ENCODE measurements around the gene AGAP1.

The AGAP1 gene

GRCh38 chr2:236168110-236169080, 674.6 kb downstream of the AGAP1 start, which contains the start of gene GBX2:
GBX2 (minus strand) TSS chr2:236168386; CDS start chr2:236167971, 415 bp downstream.
- Histone ChIP-seq H3K4me1 (ENCODE audit: control insufficient read depth in 1 of 2, insufficient read depth in 2 of 2, low read length in 2 of 2) (peaks cover 0 to 74% of the 10 kb centered on the region in 2 donors), H3K36me3 (ENCODE audit: control insufficient read depth in 1 of 2, insufficient read depth in 2 of 2, low read length in 2 of 2) (no peaks in the 10 kb centered on the region), H3K9me3 (ENCODE audit: control insufficient read depth in 1 of 2, low read length in 2 of 2) (no peaks in the 10 kb centered on the region), H3K27ac (ENCODE audit: low read length) (no peak within 1 kb of the TSS), H3K27me3 (ENCODE audit: low read depth, low read length) (peaks cover 80% of the 10 kb centered on the region), H3K4me3 (ENCODE audit: low read depth in 1 of 2, low read length in 2 of 2) (peak within 1 kb of the TSS in 1 of 2 donors; percentile 46)

DNA sequence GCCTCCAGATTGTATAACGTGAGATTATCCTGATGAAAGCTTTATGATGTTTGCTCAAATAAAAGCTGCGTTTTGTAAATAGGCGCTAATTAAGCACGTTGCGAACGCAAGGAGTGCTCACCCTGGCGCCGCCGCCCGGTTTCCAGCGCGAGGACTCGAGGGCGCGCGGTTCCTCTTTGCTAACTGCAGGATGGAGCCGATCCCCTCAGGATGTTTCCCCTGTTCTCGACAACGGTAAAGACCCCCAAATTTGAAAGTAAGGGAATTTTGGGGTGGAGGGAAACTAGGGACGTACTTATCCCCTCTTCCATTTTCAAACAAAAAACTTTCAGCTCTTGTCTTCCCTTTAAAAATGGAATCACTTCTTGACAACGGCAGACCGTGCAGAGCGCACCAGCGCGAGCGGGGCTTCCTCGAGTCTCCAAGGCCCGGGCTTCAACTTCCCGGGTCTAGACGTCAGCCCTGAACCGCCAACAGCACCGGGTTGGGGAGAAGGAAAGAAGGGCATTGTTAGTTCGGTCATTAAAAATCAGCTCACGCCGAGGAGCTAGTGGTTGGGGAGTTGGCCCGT, 675.4 kb downstream of the AGAP1 start:
- H3K9me3 ChIP-seq (ENCODE audit: control insufficient read depth in 1 of 2, low read length in 2 of 2), result no peaks in the 10 kb centered on the region
- H3K4me3 ChIP-seq (ENCODE audit: low read depth in 1 of 2, low read length in 2 of 2), result no peak overlapping the region
- no peaks in the 10 kb centered on the region for H3K36me3 ChIP-seq (ENCODE audit: control insufficient read depth in 1 of 2, insufficient read depth in 2 of 2, low read length in 2 of 2)
- no peak overlapping the region for H3K27ac ChIP-seq (ENCODE audit: low read length)
- peaks cover 80% of the 10 kb centered on the region for H3K27me3 ChIP-seq (ENCODE audit: low read depth, low read length)
- H3K4me1 ChIP-seq (ENCODE audit: control insufficient read depth in 1 of 2, insufficient read depth in 2 of 2, low read length in 2 of 2), result peaks cover 0 to 65% of the 10 kb centered on the region in 2 donors

DNA sequence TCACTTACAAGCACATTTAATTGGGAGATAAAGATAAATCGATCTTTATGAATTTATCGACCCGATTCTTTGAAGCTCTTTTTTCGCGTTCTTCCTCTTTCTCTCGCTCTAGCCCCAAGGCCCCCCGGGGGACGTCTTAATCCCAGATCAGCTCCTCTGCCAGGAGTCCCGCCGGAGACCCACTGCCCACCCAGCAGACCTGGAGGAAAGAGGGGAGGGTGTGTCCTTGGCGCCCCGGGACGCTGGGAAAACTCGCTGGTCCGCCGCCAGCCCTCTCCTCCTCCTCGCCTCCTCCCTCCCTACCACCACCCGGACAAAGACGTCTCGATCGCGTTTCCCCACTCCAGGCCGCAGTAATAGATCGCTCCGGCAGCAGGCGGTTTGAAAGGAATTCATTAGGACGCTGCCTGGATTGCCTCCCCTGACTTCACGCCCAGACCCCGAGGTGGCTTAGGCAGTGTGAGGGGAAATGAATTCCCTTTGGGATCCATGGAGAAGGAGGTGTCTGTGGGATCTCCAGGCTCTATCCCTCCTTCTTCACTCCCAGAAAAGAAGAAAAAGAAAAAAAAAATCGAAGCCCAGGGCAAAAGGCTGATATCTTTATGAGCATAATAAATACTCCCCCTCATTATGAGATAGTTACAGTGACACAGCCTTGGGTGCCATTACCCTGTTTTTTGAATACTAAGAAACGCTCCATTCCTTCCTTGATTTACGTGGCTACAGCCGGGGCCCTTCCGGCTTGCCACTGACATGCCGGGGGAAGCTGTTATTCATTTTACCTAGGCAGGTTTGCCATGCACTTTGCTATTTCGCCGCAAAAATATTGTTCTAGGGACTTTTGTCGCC, 676.1 kb downstream of the AGAP1 start:
- Histone ChIP-seq H3K36me3 (ENCODE audit: control insufficient read depth in 1 of 2, insufficient read depth in 2 of 2, low read length in 2 of 2) (no peaks in the 10 kb centered on the region), H3K4me1 (ENCODE audit: control insufficient read depth in 1 of 2, insufficient read depth in 2 of 2, low read length in 2 of 2) (peaks cover 0 to 58% of the 10 kb centered on the region in 2 donors)

DNA sequence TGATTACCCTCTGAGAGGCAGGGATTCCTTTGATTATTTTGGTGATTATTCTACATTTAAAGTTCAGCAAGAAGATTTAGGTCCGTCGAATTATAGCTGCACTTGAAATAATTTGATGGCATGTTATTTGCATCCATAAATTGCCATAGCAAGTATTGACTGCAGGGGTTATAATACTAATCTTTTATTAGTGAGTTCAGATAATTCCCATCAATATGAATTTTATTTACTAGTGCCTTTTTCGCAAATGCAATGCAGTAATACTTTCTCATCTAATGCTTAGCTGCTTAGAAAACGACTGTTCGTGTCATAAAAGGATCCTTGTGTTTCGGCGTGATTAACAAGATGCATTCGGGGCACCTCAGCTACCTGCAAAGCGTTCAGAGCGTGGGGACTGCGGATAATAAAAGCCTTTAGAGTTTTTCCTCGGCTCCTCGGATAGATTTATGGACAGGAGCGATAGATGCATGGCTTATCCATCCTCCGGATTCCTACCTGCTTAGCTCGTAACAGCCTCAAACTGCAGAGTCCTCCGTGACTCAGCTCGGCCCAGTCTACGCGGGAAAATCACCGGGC, 676.8 kb downstream of the AGAP1 start:
- Histone ChIP-seq H3K4me3 (ENCODE audit: low read depth in 1 of 2, low read length in 2 of 2) (no peak overlapping the region), H3K36me3 (ENCODE audit: control insufficient read depth in 1 of 2, insufficient read depth in 2 of 2, low read length in 2 of 2) (no peaks in the 10 kb centered on the region), H3K27ac (ENCODE audit: low read length) (no peak overlapping the region), H3K4me1 (ENCODE audit: control insufficient read depth in 1 of 2, insufficient read depth in 2 of 2, low read length in 2 of 2) (peaks cover 0 to 55% of the 10 kb centered on the region in 2 donors), H3K27me3 (ENCODE audit: low read depth, low read length) (peaks cover 84% of the 10 kb centered on the region), H3K9me3 (ENCODE audit: control insufficient read depth in 1 of 2, low read length in 2 of 2) (no peaks in the 10 kb centered on the region)

More for the DNA sequence above, 676.1 kb downstream of the AGAP1 start:
- H3K27me3 ChIP-seq (ENCODE audit: low read depth, low read length), result peaks cover 81% of the 10 kb centered on the region
- H3K27ac ChIP-seq (ENCODE audit: low read length), result no peak overlapping the region
- H3K9me3 ChIP-seq (ENCODE audit: control insufficient read depth in 1 of 2, low read length in 2 of 2), result no peaks in the 10 kb centered on the region
- no peak overlapping the region for H3K4me3 ChIP-seq (ENCODE audit: low read depth in 1 of 2, low read length in 2 of 2)

GRCh38 chr2:236171181-236171679, 677.4 kb downstream of the AGAP1 start:
- H3K27ac ChIP-seq (ENCODE audit: low read length), result no peak overlapping the region
- H3K27me3 ChIP-seq (ENCODE audit: low read depth, low read length), result peaks cover 88% of the 10 kb centered on the region
- peaks cover 0 to 50% of the 10 kb centered on the region in 2 donors for H3K4me1 ChIP-seq (ENCODE audit: control insufficient read depth in 1 of 2, insufficient read depth in 2 of 2, low read length in 2 of 2)
- H3K9me3 ChIP-seq (ENCODE audit: control insufficient read depth in 1 of 2, low read length in 2 of 2), result no peaks in the 10 kb centered on the region
- H3K4me3 ChIP-seq (ENCODE audit: low read depth in 1 of 2, low read length in 2 of 2), result no peak overlapping the region
- no peaks in the 10 kb centered on the region for H3K36me3 ChIP-seq (ENCODE audit: control insufficient read depth in 1 of 2, insufficient read depth in 2 of 2, low read length in 2 of 2)

- H3K27ac ChIP-seq (ENCODE audit: low read length), result no peak overlapping the region
- no peaks in the 10 kb centered on the region for H3K9me3 ChIP-seq (ENCODE audit: control insufficient read depth in 1 of 2, low read length in 2 of 2)
- H3K4me1 ChIP-seq (ENCODE audit: control insufficient read depth in 1 of 2, insufficient read depth in 2 of 2, low read length in 2 of 2), result peaks cover 0 to 44% of the 10 kb centered on the region in 2 donors
- peaks cover 88% of the 10 kb centered on the region for H3K27me3 ChIP-seq (ENCODE audit: low read depth, low read length)
- H3K4me3 ChIP-seq (ENCODE audit: low read depth in 1 of 2, low read length in 2 of 2), result no peak overlapping the region
- no peaks in the 10 kb centered on the region for H3K36me3 ChIP-seq (ENCODE audit: control insufficient read depth in 1 of 2, insufficient read depth in 2 of 2, low read length in 2 of 2)
Measured at GRCh38 chr2:236171680-236172254, 677.9 kb downstream of the AGAP1 start.

GRCh38 chr2:236172255-236173035, 678.6 kb downstream of the AGAP1 start:
- H3K27me3 ChIP-seq (ENCODE audit: low read depth, low read length), result peaks cover 88% of the 10 kb centered on the region
- peaks cover 0 to 38% of the 10 kb centered on the region in 2 donors for H3K4me1 ChIP-seq (ENCODE audit: control insufficient read depth in 1 of 2, insufficient read depth in 2 of 2, low read length in 2 of 2)
- H3K9me3 ChIP-seq (ENCODE audit: control insufficient read depth in 1 of 2, low read length in 2 of 2), result no peaks in the 10 kb centered on the region
- no peak overlapping the region for H3K4me3 ChIP-seq (ENCODE audit: low read depth in 1 of 2, low read length in 2 of 2)
- H3K27ac ChIP-seq (ENCODE audit: low read length), result no peak overlapping the region
- no peaks in the 10 kb centered on the region for H3K36me3 ChIP-seq (ENCODE audit: control insufficient read depth in 1 of 2, insufficient read depth in 2 of 2, low read length in 2 of 2)

GRCh38 chr2:236173036-236173728, 679.3 kb downstream of the AGAP1 start:
- Histone ChIP-seq H3K27ac (ENCODE audit: low read length) (no peak overlapping the region), H3K4me3 (ENCODE audit: low read depth in 1 of 2, low read length in 2 of 2) (no peak overlapping the region), H3K4me1 (ENCODE audit: control insufficient read depth in 1 of 2, insufficient read depth in 2 of 2, low read length in 2 of 2) (peaks cover 0 to 39% of the 10 kb centered on the region in 2 donors), H3K27me3 (ENCODE audit: low read depth, low read length) (peaks cover 94% of the 10 kb centered on the region), H3K9me3 (ENCODE audit: control insufficient read depth in 1 of 2, low read length in 2 of 2) (no peaks in the 10 kb centered on the region), H3K36me3 (ENCODE audit: control insufficient read depth in 1 of 2, insufficient read depth in 2 of 2, low read length in 2 of 2) (no peaks in the 10 kb centered on the region)

DNA sequence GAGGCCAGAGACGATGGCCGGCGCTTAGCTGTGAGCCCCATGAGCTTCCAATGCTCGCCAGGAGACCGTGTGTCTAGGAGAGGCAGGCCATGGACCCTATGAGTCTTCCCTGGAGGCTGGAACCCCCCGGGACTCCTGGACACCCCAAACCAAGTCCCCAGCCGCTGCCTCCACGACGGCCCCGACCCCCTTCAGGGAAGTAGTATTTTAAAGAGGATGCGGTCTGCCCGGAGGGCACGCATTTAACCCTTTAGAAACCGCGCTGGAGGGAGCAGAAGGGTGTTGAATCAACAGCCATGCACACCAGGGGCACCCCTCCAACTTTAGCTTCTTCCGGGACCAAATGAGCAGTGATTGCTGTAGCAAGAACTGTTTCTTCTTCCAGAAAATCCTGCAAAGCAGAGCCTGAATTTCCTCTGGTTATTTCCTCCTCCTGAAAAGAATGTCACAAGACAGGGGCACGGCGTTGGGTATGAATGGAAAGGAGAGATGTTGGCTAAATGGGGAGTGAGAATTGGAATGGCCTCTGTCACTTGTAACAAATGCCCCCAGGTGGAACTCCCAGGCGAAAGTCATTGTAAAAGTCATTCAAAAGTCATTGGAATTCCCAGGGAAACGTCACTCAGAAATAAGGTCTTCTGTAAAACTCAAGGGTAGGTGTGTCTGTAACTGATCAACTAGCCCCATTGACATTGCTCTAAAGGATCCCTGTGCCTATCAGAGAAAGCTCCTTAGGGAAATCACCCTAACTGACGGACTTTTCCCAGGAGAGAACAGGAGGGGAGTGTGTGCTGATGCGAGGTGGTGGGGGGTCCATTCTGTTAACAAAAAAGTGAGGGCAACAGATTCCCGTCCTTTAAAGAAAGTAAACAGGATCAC, 680.1 kb downstream of the AGAP1 start:
- Histone ChIP-seq H3K27me3 (ENCODE audit: low read depth, low read length) (peaks cover 94% of the 10 kb centered on the region), H3K4me1 (ENCODE audit: control insufficient read depth in 1 of 2, insufficient read depth in 2 of 2, low read length in 2 of 2) (peaks cover 0 to 39% of the 10 kb centered on the region in 2 donors), H3K9me3 (ENCODE audit: control insufficient read depth in 1 of 2, low read length in 2 of 2) (no peaks in the 10 kb centered on the region), H3K27ac (ENCODE audit: low read length) (no peak overlapping the region), H3K4me3 (ENCODE audit: low read depth in 1 of 2, low read length in 2 of 2) (no peak overlapping the region), H3K36me3 (ENCODE audit: control insufficient read depth in 1 of 2, insufficient read depth in 2 of 2, low read length in 2 of 2) (no peaks in the 10 kb centered on the region)

Data from muscle layer of duodenum (tissue), 2 donors.